ENCODE measurements around the gene ITGA1.
"Not testable (repeated sequence)": the region's sequence is repeated elsewhere in the genome, so short reads cannot be mapped to it uniquely, and the experiment has no call there.

The ITGA1 gene

GRCh38 chr5:52947208-52947607, 159.5 kb downstream of the ITGA1 start:
- H3K27ac Mint-ChIP-seq = no peak overlapping the region
- no peaks in the 10 kb centered on the region for H3K36me3 Mint-ChIP-seq
- H3K4me1 Mint-ChIP-seq = peaks cover 4% of the 10 kb centered on the region
- no peak overlapping the region for H3K4me3 Mint-ChIP-seq
- H3K27me3 Mint-ChIP-seq = peaks cover 7% of the 10 kb centered on the region
- H3K9me3 Mint-ChIP-seq = no peaks in the 10 kb centered on the region
- no peak for ATAC-seq (ENCODE audit: low read depth)
- DNase-seq (ENCODE audit: low spot score in 2 of 2) = no peak

- Mint-ChIP-seq H3K4me3 (no peak overlapping the region), H3K27me3 (peaks cover 7% of the 10 kb centered on the region), H3K36me3 (no peaks in the 10 kb centered on the region), H3K27ac (no peak overlapping the region), H3K9me3 (no peaks in the 10 kb centered on the region), H3K4me1 (peaks cover 4% of the 10 kb centered on the region)
- DNase-seq (ENCODE audit: low spot score in 2 of 2) (no peak), ATAC-seq (ENCODE audit: low read depth) (no peak)
Observed at GRCh38 chr5:52947851-52948250, 160.1 kb downstream of the ITGA1 start.

GRCh38 chr5:52948418-52949076, 160.8 kb downstream of the ITGA1 start:
- Mint-ChIP-seq H3K27me3 (peaks cover 4% of the 10 kb centered on the region), H3K4me1 (peaks cover 4% of the 10 kb centered on the region), H3K9me3 (no peaks in the 10 kb centered on the region), H3K4me3 (no peak overlapping the region), H3K36me3 (no peaks in the 10 kb centered on the region), H3K27ac (no peak overlapping the region)
- ATAC-seq (ENCODE audit: low read depth) = peak; percentile 92
- peak in 1 of 2 donors; percentile 20 for DNase-seq (ENCODE audit: low spot score in 2 of 2)

- Mint-ChIP-seq H3K9me3 (no peaks in the 10 kb centered on the region), H3K4me3 (no peak overlapping the region), H3K27ac (no peak overlapping the region), H3K27me3 (peaks cover 4% of the 10 kb centered on the region), H3K4me1 (peaks cover 4% of the 10 kb centered on the region), H3K36me3 (no peaks in the 10 kb centered on the region)
- ATAC-seq (ENCODE audit: low read depth) = no peak
- no peak for DNase-seq (ENCODE audit: low spot score in 2 of 2)
Observed at GRCh38 chr5:52950686-52951085, 163.0 kb downstream of the ITGA1 start.

- ATAC-seq (ENCODE audit: low read depth) (no peak), DNase-seq (ENCODE audit: low spot score in 2 of 2) (no peak)
- peaks cover 2% of the 10 kb centered on the region for H3K27me3 Mint-ChIP-seq
- no peaks in the 10 kb centered on the region for H3K9me3 Mint-ChIP-seq
- no peaks in the 10 kb centered on the region for H3K36me3 Mint-ChIP-seq
- peaks cover 4% of the 10 kb centered on the region for H3K4me1 Mint-ChIP-seq
- H3K4me3 Mint-ChIP-seq = no peak overlapping the region
- H3K27ac Mint-ChIP-seq = no peak overlapping the region
Observed at GRCh38 chr5:52952483-52952882, 164.8 kb downstream of the ITGA1 start.

- Mint-ChIP-seq H3K36me3 (no peaks in the 10 kb centered on the region), H3K9me3 (peaks cover 3% of the 10 kb centered on the region), H3K27me3 (peaks cover 2% of the 10 kb centered on the region), H3K4me1 (no peaks in the 10 kb centered on the region), H3K4me3 (no peak overlapping the region), H3K27ac (no peak overlapping the region)
- DNase-seq (ENCODE audit: low spot score in 2 of 2) (no peak), ATAC-seq (ENCODE audit: low read depth) (no peak)
Observed at GRCh38 chr5:52956014-52956413, 168.3 kb downstream of the ITGA1 start.

- Mint-ChIP-seq H3K27ac (no peak overlapping the region), H3K9me3 (peaks cover 3% of the 10 kb centered on the region), H3K36me3 (no peaks in the 10 kb centered on the region), H3K4me1 (no peaks in the 10 kb centered on the region), H3K27me3 (peaks cover 3% of the 10 kb centered on the region), H3K4me3 (no peak overlapping the region)
- ATAC-seq (ENCODE audit: low read depth) = no peak
- no peak for DNase-seq (ENCODE audit: low spot score in 2 of 2)
Observed at GRCh38 chr5:52956915-52957747, 169.4 kb downstream of the ITGA1 start.

GRCh38 chr5:52961274-52961681, 173.6 kb downstream of the ITGA1 start:
- Mint-ChIP-seq H3K4me1 (no peaks in the 10 kb centered on the region), H3K36me3 (no peaks in the 10 kb centered on the region), H3K27ac (no peak overlapping the region), H3K9me3 (peaks cover 6% of the 10 kb centered on the region), H3K27me3 (peaks cover 4% of the 10 kb centered on the region), H3K4me3 (no peak overlapping the region)
- no peak for ATAC-seq (ENCODE audit: low read depth)
- no peak for DNase-seq (ENCODE audit: low spot score in 2 of 2)

GRCh38 chr5:52963636-52964035, 175.9 kb downstream of the ITGA1 start:
- DNase-seq (ENCODE audit: low spot score in 2 of 2) = no peak
- no peaks in the 10 kb centered on the region for H3K4me1 Mint-ChIP-seq
- H3K4me3 Mint-ChIP-seq = no peak overlapping the region
- H3K27ac Mint-ChIP-seq = no peak overlapping the region
- no peaks in the 10 kb centered on the region for H3K36me3 Mint-ChIP-seq
- H3K27me3 Mint-ChIP-seq = peaks cover 4% of the 10 kb centered on the region
- H3K9me3 Mint-ChIP-seq = peaks cover 12% of the 10 kb centered on the region
- no peak for ATAC-seq (ENCODE audit: low read depth)

GRCh38 chr5:52964138-52964537, 176.4 kb downstream of the ITGA1 start:
- ATAC-seq (ENCODE audit: low read depth) (no peak), DNase-seq (ENCODE audit: low spot score in 2 of 2) (no peak)
- no peak overlapping the region for H3K4me3 Mint-ChIP-seq
- no peaks in the 10 kb centered on the region for H3K36me3 Mint-ChIP-seq
- H3K4me1 Mint-ChIP-seq = no peaks in the 10 kb centered on the region
- peaks cover 4% of the 10 kb centered on the region for H3K27me3 Mint-ChIP-seq
- peaks cover 16% of the 10 kb centered on the region for H3K9me3 Mint-ChIP-seq
- H3K27ac Mint-ChIP-seq = no peak overlapping the region

GRCh38 chr5:52976157-52976556, 188.4 kb downstream of the ITGA1 start:
- H3K36me3 Mint-ChIP-seq; H3K27ac Mint-ChIP-seq; H3K4me3 Mint-ChIP-seq; H3K4me1 Mint-ChIP-seq; H3K9me3 Mint-ChIP-seq; DNase-seq (ENCODE audit: low spot score in 2 of 2); ATAC-seq (ENCODE audit: low read depth): not testable (repeated sequence)
- peaks cover 12% of the 10 kb centered on the region for H3K27me3 Mint-ChIP-seq

GRCh38 chr5:52977264-52977897, 189.7 kb downstream of the ITGA1 start:
- peaks cover 14% of the 10 kb centered on the region for H3K27me3 Mint-ChIP-seq
- H3K36me3 Mint-ChIP-seq = no peaks in the 10 kb centered on the region
- peaks cover 4% of the 10 kb centered on the region for H3K9me3 Mint-ChIP-seq
- DNase-seq (ENCODE audit: low spot score in 2 of 2) (no peak), ATAC-seq (ENCODE audit: low read depth) (no peak)
- H3K4me1 Mint-ChIP-seq = no peaks in the 10 kb centered on the region
- H3K27ac Mint-ChIP-seq = no peak overlapping the region
- H3K4me3 Mint-ChIP-seq = no peak overlapping the region

GRCh38 chr5:52981507-52981906, 193.8 kb downstream of the ITGA1 start:
- peaks cover 21% of the 10 kb centered on the region for H3K27me3 Mint-ChIP-seq
- ATAC-seq (ENCODE audit: low read depth) (no peak), DNase-seq (ENCODE audit: low spot score in 2 of 2) (no peak)
- H3K36me3 Mint-ChIP-seq = no peaks in the 10 kb centered on the region
- no peak overlapping the region for H3K27ac Mint-ChIP-seq
- H3K4me1 Mint-ChIP-seq = no peaks in the 10 kb centered on the region
- no peak overlapping the region for H3K4me3 Mint-ChIP-seq
- no peaks in the 10 kb centered on the region for H3K9me3 Mint-ChIP-seq

Data from memory B cell (primary cell).